Superior temporal gyrus (tissue), 1 donor: ENCODE measurements around the gene HIGD1C.
"Not testable (repeated sequence)": the region's sequence is repeated elsewhere in the genome, so short reads cannot be mapped to it uniquely, and the experiment has no call there.

Source experiments
- DNase-seq: peaks from one replicate; pipeline ENCODE4 v3.0.0-alpha.2; 2016; ENCODE audit errors: extremely low spot score

Gene HIGD1C

DNA sequence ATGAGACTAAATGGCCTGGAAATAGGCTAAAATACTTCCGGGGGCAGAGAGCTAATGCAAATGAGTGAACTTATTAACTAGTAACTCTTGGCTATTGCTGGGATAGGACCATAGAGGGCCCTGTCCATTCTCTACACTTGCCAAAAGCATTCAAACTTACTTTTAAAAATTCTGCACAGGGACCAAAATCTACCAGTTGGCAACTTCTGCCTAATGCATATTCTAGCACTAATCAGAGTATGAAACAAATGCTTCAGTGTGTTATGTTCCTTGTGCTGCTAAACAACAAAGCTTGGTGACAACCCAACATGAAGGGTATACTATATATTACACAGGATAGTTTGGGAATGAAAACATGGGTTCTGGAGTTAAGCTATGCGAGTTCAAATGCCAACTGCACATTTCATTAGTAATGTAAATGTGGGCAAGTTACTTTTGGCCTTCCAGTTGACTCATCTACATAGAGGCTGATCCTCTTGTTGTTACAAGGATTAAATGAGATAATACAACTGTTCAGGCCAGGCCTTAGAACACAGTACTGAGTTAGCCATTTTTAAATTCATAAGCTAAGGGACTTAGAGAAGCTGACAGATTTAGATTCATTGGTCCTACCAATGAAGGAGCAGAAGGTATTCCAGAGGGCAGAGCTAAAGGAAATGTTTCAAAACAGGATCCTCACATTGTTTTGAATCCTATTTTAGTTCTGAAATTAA lies 32.4 kb downstream of the HIGD1C start:
- DNase-seq = peak; percentile 29

DNA sequence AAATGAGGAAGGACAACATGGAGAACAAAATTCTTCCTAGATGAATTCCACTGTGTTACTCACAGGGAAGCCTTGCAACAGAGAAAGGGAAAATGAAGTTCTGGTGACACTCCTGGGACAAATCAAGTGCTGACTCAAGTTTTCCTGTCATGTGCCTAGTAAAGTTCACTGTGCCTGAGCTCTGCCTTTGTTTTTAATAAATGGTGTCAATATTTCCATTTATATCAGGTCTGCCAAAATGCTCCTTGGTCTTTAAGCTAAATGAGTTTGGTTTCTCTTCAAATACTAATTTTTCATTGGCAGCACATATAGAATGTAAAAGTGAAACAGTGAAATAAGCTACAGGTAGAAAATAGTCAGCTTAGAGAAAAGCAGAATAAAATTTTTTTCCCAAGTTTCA lies 33.0 kb downstream of the HIGD1C start:
- DNase-seq = peak; percentile 30

DNA sequence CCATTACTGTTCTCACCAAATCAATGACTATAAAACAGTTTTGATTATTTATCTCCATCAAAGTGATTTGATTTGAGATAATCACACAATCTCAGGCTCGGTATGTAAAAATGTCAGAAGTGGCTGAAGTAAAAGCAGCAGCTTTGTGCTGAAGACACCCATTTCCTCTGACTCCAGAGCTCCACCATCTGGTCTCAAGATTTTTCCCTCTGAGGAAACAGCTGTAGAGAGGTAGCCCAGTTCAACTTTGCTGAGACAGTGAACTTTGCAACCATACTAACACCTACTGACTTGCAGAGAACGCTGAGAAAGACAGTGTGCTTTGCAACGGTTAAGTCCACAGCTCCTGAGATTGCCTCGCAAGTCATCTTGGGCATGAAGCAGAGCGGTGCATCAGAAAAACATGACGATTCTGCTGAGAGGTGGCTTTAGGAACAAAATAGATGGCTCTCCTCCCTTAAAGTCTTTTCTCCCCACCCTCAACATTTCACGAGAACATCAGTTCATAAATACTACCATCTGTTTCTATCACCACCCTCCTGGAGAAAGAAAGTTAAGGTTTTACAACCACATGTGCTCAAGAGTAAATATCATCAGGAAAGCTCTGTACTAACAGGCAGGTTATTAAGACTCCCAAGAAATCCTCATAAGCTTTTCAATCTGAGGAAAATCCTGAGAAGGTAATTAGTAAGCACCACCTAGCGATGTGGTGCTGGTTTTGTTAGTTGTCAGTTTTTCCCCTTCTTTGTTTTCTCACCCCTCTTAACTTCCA lies 34.8 kb downstream of the HIGD1C start:
- peak; percentile 87 for DNase-seq

DNA sequence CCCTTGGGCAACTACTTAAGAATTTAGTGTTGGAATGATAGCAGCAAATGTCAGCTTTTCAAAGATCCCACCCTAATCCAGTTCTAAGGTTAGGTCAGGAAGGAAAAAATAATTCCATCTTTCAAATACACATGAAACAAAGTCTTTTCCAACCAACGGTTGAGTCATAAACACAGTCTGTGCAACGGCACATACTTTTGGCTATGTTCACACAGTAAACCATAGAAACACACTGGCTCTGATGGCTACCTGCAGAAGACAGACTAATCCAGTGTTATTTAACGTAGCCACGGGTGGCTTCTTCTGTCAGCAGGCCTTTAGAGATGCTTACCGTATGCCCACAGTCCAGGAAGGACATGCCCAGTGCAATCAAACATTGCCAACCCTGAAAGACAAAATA lies 35.7 kb downstream of the HIGD1C start:
- DNase-seq = no peak

DNA sequence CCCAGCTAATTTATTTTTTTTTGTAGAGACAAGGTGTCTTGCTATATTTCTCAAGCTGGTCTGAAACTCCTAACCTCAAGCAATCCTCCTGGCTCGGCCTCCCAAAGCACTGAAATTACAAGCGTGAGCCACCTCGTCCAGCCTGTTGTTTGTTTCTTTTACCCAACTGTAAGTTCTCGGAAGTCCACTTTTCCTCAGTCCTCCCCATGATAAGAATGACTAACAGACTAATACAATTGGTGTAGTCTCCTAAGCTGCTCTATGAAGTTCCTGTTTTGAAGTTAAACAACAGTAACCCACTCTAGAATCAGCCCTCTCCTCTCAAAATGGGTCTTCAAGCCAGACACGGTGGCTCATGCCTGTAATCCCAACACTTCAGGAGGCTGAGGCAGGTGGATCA lies 36.5 kb downstream of the HIGD1C start:
- DNase-seq = no peak

DNA sequence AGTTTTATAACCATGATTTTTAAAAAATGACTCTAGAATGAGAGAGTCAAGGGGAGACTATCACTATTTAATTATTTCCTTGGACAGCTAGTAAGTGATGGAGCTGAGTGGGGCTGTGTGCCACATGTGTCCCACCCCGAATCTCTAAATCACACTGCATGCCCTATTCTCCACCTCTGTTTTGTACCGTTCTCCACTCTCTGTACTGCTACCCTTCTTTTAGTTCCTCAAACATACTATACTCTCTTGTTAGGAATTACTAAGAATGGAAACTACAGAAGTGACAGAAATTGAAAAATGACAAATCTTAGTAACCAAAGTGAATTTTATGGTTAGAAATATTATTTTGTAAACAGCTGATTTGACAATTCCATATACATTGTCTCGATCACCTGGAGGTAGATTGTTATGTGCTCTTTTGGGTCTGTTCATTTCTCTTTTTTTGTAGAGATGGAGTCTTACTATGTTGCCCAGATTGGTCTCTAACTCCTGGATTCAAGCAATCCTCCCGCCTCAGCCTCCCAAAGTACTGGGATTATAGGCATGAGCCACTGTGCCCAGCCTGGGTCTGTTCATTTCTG lies 37.9 kb downstream of the HIGD1C start:
- no peak for DNase-seq

DNA sequence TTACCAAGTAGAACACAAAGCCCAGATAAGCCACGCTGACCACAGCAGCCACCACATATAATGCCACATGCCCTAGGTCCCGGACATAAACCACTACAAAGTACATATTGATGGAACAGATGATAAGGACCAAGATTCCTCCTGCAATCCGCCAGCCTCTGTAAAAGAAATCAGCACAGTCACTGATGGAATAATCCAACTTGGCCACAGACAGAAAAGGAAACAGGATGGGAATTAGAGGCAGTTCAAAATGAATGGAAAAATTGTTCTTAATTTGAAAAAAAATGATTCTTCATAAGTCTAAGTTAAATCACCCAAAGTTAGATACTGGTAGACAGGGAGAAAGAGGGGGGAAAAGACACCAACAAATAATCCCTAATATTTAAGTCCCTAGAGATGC lies 38.4 kb downstream of the HIGD1C start:
- no peak for DNase-seq

DNA sequence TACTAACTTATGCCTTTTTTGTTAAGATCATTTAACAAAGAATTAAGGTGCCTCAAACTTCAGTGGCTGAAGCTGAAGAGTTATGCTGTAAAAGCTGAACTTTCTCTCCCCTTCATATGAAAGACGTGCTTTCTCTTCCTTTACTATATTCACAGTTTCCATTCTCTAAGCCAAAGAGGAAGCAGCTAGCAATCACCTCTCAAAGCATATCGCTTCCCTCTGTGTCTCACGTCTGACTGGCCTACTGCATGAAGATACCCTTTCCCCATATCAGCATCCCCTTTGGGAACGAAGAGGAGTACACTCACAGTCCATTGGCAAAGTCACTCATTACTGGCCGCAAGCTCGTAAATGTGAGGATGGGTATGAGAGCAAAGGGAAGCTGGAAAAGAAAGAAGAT lies 38.9 kb downstream of the HIGD1C start:
- no peak for DNase-seq

DNA sequence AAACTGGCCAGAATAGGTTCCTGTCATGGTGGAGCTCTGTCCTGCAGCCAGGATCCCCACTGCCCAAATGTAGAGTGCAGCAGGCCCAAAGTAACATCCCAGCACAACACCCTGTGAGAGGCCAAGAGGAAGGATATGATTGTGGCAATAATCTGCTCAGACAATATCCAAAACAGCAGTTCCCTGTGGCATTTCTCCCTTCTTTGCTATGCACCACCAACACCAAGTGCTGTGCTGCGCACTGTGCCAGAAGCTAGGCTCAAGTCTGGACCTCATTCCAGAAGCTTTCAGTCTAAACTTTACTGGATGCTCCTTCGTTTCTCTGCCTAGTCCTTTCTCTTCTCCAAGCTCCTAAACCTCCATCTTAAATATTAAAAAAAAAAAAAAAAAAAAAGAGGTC lies 40.5 kb downstream of the HIGD1C start:
- DNase-seq = no peak

DNA sequence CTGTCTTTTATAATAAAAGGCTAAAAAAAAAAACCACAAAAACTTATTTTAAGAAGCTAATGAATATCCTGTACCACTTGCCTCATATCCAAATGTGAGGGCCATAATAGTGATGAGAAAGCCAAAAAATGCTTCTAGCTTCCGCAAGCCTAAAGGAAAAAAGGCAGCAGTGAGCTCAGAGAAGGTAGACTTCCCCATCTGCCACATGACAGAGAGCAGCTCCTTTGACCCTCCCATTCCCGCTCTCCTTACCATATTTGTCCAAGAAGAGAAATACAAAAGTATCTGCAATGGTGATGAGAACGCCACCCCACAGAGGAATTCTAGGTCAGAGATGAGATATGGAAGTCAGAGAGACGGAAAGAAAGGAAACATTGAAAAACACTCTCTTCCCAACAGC lies 46.7 kb downstream of the HIGD1C start:
- DNase-seq = no peak

DNA sequence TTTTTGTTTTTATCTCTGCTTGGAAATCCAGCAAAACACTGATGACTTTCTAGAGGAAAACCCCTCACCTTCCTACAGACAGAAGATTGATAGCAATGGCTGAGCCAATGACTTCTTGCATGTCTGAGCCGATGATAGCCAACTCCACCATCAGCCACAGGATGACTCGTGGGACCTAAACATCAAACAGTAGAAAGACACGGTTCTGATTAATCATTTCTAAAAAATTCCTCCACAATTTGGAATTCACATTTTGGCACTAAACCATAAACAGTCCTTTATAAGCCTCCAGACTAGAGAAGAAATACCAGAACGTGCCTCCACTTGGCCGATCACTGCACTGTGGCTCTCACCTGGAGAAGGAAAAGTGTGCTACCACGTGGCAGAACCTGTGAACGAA lies 47.9 kb downstream of the HIGD1C start:
- DNase-seq = no peak

DNA sequence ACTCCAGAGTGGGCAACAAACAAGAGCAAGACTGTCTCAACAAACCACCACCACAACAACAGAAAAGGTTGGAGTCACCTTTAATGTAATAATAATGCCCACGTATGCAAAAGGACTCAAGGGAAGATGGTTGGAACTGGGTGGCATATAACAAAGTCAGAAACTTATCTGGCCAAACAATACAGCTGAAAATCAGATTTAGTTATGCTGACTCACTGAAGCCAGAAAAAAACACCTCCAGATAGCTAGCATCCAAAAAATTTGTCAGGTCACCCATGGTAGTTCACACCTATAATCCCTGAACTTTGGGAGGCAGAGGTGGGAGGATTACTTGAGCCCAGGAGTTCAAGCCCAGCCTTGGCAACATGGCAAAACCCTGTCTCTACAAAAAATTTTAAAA lies 49.5 kb downstream of the HIGD1C start:
- DNase-seq = no peak

DNA sequence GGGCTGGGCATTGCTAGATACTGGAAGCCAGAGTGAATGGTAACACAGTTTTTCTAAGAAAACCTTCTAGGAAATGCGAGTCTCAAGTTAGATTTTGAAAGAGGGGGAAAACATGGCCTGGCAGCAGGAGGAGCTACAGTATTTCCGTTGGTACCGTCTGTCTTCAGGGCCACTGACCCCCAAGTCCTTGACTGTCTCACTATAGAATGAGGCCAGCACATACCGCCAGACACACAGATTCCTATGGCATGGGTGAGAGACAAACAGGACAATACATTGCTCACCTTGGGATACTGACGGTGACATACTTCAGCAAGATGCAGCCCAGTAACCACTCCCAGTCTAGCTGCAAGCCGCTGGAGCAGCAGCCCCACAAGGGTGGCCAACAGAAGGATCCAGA lies 52.2 kb downstream of the HIGD1C start:
- no peak for DNase-seq

DNA sequence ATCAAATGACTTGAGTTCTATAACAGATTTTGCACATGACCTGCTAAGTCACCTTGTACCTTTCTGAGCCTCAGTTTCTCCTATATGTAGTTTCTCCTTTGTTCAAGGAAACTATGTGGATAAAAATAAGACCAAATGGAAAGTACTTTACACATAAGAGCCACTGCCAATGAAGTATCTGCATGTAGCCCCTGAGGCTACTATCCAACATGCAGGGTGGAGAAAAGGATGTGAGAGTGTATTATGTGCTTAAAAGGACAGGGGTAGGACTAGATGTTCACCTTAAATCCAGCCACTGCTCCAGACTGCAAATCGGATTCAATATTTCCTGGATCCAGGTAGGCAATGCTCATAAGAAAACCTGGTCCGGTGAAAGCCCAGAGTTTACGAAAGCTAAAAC lies 52.7 kb downstream of the HIGD1C start:
- no peak for DNase-seq

DNA sequence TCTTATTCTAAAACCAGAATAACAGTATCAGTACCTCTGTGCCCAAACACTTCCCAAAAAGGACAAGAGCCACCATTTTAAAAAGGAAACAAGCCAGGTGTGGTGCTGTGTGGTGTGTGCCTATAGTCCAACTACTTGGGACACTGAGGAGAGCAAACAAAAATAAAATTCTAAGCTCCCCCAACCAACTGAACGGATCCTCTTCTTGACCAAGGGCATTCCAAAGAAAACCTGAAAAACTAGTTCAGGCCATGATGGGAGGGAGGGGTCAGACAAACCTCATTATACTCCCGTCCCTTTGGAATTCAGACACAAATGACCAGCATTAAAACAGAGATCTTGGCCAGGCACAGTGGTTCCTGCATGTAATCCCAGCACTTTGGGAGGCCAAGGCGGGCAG lies 53.3 kb downstream of the HIGD1C start:
- no peak for DNase-seq

DNA sequence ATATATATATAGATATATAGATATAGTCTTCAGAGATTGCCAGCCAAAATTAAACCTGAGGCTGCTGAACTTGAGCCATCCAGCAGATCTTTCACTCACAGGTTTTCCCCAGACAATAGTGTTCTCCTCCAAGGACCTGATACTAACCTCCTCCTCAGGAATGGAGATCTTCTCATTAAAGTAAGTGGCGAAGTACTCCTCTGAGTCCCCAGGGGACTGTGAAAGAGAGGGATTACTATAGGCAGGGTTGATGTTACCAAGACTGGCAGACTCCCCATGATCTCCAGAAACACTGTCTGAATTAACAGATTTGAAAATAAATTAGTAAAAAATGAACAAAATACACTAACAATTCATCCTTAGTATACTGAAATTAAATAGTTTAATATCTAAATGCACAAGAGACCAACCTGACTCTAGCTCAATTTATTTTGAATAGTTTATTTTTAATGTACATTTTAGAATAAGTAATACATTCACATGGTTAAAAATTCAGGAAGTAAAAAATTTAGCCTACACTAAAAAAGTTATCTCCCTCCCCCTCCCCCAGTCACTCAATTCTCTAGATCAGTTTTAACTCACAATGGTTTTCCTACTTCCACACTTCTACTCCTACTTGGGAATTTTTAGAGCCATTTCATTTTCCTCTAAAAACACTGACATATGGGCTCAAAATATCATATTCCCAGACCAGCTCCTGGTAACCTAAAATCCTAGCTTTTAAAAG lies 56.1 kb downstream of the HIGD1C start:
- peak; percentile 31 for DNase-seq

DNA sequence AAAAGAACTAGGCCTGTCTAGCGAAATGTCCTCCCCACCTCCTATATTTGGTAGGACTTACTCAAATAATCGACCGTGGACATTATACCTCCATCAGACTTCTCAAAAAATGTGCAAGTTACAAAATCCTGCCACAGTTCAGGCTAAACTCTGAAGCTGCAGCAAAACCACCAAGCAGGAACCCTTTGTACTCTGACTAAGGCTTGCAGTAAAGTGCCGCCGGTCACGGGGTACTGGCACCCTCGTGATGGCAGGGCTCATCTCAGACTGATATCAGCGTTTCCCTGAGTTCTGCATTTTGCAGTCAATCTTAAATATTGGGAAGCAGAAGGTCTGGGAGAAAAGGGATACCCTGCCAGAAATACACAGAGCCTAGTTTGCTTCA lies 56.7 kb downstream of the HIGD1C start:
- peak; percentile 97 for DNase-seq

DNA sequence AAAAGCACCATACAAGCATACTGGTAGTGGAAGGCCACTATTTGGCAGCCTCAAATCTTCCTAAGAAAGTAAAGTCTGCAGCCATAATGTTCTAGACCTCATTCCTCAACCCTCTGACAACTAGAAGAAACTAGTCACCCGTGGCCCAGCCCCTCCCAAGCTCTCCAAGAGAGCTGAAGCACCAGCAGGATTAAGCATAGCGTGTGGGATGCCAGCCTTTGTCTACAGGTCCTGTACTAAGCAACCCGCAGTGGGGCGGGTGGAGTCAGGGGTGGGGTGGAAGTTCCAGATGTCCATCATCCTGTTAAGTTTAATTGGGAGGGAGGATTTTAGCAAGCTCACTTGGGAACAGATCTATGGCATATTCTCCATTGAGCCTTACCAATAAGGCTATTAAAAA lies 59.6 kb downstream of the HIGD1C start:
- DNase-seq = no peak

DNA sequence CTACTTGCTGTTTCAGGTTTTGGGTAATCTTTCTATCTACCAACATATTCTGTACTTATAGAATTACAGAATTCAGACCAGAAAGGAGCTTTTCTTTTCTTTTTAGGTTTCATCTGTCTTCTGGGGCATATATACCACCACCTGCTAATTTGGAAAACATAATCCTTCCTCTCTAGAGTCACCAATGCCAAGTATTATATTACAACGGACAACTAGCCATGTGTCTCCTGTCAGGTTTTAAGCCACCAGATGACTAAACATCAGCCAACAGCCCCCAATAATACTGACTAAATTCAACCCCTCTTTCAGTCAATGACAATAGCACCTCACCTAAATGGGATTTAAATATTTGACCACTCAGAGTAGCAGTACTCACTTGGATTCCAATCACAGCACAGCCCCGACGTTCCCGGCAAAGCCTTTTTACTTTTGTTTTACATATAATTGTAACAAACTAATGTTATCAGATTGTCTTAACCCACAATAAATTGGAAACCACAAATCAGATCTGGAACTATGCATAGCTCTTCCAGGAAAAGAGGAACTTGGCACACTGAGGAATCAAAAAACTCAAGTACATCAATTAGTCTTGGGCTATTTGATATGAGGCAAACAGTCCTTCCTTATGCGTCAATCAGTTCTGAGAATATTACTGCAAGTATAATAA lies 60.4 kb downstream of the HIGD1C start:
- DNase-seq = no peak

DNA sequence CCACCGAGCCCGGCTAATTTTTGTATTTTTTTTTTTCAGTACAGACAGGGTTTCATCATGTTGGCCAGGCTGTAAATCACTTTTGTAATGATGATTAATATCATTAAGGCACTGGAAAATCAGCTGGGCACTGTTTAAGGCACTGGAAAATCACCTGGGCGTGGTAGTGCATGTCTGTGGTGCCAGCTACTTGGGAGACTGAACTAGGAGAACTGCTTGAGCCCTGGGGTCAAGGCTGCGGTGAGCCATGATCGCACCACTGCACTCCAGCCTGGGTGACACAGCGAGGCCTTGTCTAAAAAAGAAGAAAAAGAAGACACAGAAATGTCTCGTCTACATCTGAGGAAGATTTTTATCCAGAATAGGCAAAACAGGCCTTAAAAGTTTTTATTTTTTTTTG lies 61.1 kb downstream of the HIGD1C start:
- DNase-seq = no peak

DNA sequence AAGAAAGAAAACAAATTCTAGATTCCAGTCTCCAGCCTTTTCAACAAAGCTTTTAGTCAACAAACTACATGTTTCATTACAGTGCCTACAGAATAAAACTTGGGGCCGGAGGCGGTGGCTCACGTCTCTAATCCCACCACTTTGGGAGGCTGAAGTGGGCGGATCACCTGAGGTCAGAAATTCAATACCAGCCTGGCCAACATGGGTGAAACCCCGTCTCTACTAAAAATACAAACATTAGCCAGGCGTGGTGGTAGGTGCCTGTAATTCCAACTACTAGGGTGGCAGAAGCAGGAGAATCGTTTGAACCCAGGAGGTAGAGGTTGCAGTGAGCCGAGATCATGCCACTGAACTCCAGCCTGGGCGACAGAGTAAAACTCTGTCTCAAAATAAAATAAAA lies 62.1 kb downstream of the HIGD1C start:
- not testable (repeated sequence) for DNase-seq

DNA sequence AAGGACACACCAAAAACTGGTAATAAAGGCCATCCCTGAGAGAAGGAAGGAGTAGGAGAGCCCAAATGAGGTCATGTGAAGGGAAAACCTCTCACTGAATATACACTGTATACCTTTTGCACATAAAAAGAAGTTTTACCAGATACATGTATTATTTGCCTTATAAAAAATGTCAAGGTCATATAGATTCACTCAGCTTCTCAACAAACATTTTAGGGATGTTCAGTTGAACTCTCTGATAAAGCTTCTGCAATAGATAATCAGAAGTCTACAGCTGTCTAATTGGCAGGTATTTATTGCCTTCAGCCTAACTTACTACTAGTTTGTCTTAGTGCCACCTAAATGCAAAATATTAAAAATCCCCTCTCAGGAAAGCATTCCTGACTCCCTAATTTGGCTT lies 65.1 kb downstream of the HIGD1C start:
- no peak for DNase-seq
